Astrocyte of the cerebellum (primary cell): ENCODE data around the gene SPI1.

Experiments
- DNase-seq: peaks from one replicate; pipeline ENCODE4 v3.0.0-alpha.2; 2011; ENCODE audit warnings: low read depth
- H3K4me3 ChIP-seq: 2 replicates; pipeline ENCODE4 v1.5.1; 2011; ENCODE audit warnings: mild to moderate bottlenecking, low read depth, low read length, moderate library complexity
- in situ Hi-C: cut with HindIII; loops from 2 replicates; pipeline ENCODE4 v1.10.0; 2017; ENCODE audit warnings: low sequenced_read_pairs
- TF ChIP-seq, protein P1 (sequence below): IDR thresholded peaks from 2 replicates; pipeline ENCODE4 v1.5.1; 2012; ENCODE audit warnings: low read length, low read depth, moderate library complexity, mild to moderate bottlenecking; ENCODE audit errors: missing control alignments

SPI1 gene

DNA sequence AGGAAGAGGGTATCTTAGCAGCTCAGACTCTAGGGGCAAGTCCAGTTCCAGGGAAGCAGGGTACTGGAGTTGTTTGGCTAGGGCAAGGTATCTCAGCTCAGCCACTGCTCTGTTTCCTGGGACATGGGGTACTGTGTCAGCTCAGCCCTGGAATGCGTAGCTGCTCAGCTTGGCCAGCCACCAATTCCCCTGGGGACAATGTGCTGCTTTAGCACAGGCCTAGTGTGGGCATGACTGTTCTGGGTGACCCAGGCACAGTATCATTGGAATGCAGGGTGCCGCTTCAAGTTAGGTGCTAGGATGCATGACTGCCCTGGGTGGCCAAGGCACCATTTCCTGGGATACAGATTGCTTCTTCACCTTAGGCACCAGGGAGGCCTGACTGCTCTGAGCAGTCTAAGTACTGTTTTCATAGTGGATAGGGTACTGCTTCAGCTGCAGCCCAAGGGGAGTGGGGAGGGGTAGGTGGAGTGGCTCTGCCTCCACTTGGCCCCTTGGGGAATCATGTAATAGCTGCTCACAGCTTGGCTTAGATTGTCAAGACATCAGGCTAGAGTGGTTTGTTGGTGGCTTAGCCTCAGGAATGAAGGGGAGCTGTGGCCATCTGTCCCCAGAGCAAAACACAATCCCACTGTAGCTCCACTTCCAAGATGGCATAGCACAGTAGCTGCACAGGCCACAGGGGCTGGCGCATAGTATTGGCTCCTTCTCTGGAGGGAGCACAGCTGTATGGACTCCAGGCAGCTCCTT lies 72.4 kb downstream of the SPI1 start:
- in situ Hi-C loops, result no loop called here
- H3K4me3 ChIP-seq, result no peak overlapping the region
- TF ChIP-seq, protein P1, sequence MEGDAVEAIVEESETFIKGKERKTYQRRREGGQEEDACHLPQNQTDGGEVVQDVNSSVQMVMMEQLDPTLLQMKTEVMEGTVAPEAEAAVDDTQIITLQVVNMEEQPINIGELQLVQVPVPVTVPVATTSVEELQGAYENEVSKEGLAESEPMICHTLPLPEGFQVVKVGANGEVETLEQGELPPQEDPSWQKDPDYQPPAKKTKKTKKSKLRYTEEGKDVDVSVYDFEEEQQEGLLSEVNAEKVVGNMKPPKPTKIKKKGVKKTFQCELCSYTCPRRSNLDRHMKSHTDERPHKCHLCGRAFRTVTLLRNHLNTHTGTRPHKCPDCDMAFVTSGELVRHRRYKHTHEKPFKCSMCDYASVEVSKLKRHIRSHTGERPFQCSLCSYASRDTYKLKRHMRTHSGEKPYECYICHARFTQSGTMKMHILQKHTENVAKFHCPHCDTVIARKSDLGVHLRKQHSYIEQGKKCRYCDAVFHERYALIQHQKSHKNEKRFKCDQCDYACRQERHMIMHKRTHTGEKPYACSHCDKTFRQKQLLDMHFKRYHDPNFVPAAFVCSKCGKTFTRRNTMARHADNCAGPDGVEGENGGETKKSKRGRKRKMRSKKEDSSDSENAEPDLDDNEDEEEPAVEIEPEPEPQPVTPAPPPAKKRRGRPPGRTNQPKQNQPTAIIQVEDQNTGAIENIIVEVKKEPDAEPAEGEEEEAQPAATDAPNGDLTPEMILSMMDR, result no peak
- DNase-seq, result no peak
